GM19324 (cell line): ENCODE measurements around the gene NBEA.

Experiments used
- ATAC-seq: cut with Tn5 transposase; IDR thresholded peaks from one replicate; pipeline ENCODE4 v1.9.1; 2021; ENCODE audit warnings: mild to moderate bottlenecking, moderate library complexity; ENCODE audit not compliant: unreplicated experiment, low FRiP score

The NBEA gene

DNA sequence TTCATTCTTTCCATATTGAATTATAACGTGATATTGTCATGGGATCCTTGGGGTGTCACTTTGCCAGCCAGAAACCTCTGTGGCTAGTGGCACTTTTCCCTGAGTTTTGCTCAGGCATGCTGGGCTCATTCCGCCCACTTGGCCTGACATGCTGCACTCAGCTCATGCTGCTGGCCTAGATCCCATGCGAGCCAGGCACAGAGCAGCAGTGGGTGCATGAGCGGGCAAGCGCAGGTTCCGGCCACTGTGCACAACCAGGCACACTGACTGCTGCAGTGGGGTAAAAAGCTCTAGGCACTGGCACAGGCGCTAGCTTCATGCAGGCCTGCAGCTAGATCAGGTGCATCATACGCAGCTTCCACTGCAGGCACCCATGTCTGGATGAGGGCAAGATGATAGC, 313.2 kb downstream of the NBEA start:
- ATAC-seq = no peak

DNA sequence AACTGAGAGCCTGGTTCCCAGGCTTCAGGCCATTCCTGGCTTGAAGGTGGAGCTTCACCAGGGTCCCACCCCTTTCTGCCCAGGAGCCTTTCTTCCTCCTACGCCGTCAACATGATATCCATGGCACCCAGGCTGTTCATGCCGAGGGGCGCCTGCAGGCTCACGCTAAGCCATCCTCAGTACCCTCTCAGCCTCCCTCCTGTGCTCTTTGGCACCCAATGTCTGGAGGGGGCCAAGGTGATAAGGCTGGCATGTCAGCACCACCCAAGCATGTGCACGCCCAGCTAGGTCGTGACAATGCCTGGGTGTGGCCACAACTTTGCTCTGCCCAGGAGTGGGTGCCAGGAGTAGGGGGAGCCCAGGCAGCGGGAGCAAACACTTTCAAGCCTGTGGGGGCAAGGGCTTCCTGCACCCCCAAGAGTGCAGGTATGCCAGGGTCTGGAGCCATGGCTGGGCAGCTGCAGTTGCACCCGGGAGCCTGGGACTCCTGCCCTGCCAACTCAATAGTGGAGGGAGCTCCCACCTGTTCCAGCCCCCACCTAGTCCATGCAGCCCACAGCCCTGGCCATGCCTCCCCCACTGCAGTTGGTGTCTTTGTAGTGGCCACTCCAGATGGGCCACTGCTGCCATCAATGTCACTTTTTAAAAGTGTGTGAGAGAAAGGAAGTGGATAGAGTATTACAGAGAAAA, 314.5 kb downstream of the NBEA start:
- no peak for ATAC-seq

GRCh38 chr13:35260316-35260715, 318.2 kb downstream of the NBEA start:
- no peak for ATAC-seq

GRCh38 chr13:35266412-35266811, 324.3 kb downstream of the NBEA start:
- no peak for ATAC-seq

GRCh38 chr13:35278917-35279316, 336.8 kb downstream of the NBEA start:
- ATAC-seq = no peak

DNA sequence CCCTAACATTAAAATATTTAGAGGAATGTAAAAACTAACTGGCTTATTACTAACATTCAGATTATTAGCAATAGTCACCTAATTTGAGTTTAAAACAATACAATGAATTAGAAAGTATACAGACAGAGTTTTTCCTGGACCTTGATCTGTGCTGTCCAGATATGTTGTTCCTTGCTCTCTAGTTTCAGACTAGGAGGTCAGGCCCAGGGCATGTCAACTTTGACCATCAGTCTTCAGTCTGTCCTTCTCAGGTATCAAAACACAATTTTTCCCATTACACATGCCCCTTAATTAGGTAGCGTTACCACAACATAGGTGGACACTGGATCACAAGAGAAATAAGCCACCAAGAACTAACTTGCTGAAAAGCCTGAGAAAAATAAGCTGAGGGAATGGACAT, 337.4 kb downstream of the NBEA start:
- no peak for ATAC-seq

GRCh38 chr13:35283856-35284255, 341.8 kb downstream of the NBEA start:
- no peak for ATAC-seq

- ATAC-seq = no peak
Measured at GRCh38 chr13:35285677-35286076, 343.6 kb downstream of the NBEA start.

DNA sequence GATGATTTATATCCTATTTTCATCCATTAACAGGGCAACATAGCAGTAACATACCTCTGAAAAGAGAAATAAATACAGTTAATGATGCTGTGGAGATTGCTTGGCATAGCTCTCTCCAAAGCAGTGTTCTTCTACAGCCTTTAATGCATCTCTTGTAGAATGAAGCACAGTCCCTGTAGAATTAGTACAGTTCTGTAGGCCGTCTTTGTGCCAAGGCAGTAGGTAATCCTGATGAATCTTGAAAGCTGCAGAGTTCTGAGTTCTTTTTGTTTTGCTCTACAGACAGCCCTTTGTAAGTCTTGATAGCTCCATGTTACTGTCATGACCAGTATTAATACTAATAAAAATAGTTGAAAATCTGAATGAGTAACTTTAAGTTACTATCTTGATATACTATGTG, 350.3 kb downstream of the NBEA start:
- no peak for ATAC-seq

DNA sequence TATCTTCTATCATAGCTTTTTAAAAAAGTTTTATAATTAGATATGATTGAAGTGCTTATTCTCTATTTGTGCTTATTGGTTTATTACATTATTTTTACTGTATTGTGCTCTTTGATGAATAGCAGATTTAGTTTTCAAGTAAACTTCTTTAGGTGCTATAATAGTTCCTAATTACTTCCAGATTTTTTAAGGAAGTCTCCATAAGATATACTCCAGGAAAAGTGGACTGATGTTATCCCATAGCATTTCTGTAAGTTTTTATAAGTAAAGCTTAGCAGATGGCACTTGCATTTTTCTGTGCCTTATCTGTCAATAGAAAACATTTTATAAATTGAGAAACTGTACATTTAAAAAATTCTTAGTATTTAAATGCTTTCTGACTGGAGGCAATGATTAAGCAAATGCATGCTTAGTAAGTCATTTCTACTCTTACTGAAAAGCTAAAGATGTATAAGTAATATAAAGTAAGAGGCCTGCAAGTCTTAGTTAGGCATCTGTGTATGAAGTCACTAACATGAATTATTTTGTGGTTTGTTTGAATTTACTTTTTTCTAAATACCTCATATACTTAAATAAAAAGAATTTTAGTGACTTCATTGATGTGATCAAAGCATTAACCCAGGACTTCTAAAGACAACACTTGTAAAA, 351.6 kb downstream of the NBEA start:
- no peak for ATAC-seq

- ATAC-seq = no peak
Measured at GRCh38 chr13:35309706-35310105, 367.6 kb downstream of the NBEA start.

GRCh38 chr13:35332134-35332533, 390.1 kb downstream of the NBEA start:
- no peak for ATAC-seq

- no peak for ATAC-seq
Measured at GRCh38 chr13:35333157-35333556, 391.1 kb downstream of the NBEA start.

GRCh38 chr13:35342440-35342839, 400.4 kb downstream of the NBEA start:
- no peak for ATAC-seq

DNA sequence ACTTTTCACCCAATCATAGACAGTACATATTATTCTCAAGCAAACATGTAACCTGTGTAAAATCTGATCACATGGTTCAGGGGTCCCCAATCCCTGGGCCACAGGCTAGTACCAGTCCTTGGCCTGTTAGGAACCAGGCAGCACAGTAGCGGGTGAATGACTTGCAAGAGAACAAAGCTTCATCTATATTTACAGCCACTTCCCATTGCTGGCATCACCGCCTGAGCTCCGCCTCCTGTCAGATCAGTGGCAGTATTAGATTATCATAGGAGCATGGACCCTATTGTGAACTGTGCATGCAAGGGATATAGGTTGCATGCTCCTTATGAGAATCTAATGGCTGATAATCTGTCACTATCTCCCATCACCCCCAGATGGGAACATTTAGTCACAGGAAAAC, 401.3 kb downstream of the NBEA start:
- ATAC-seq = no peak

- ATAC-seq = no peak
Measured at GRCh38 chr13:35345992-35346391, 403.9 kb downstream of the NBEA start.

DNA sequence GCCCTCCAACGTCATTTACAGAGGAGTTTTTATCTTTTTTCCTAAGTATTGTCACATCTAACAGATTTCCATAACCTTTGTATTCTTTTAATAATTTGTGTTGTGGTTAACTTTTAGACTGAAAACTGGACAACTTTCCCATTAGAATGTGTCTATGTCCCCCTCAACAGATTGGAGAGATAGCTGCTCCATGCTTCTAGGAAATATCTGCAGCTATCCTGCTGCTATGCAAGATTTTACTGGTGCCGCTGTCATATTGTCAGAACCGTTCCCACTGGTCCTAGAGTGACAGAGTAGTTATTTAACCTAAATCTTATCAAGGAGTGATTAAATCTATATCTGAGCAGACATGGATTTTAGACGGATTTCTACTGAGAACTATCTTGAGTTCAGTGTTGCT, 404.4 kb downstream of the NBEA start:
- no peak for ATAC-seq

DNA sequence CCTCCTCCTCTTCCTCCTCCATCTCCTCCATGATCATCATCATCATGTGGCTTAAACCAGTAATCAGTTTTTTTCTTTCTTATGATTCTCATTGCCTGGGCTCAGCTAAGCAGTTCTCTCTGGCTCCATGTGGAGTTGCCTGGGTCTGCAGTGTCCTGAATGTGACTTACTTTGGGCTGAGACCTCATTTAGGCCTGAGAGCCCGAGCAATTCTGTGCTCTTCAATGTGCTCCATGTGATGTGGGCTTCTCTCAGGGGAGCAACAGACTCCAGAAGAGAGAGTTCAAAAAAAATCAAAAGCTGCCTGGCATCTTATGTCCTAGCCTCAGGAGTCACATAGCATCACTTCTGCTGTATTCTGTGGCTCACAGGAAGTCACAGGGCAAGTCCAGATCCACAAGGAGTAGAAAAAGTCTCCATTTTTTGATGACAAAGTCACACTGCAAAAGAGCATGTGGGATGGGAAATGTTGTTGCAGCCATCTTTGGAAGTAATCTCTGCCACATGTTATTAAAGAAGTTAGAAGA, 405.7 kb downstream of the NBEA start:
- ATAC-seq = no peak

GRCh38 chr13:35349052-35349451, 407.0 kb downstream of the NBEA start:
- no peak for ATAC-seq

DNA sequence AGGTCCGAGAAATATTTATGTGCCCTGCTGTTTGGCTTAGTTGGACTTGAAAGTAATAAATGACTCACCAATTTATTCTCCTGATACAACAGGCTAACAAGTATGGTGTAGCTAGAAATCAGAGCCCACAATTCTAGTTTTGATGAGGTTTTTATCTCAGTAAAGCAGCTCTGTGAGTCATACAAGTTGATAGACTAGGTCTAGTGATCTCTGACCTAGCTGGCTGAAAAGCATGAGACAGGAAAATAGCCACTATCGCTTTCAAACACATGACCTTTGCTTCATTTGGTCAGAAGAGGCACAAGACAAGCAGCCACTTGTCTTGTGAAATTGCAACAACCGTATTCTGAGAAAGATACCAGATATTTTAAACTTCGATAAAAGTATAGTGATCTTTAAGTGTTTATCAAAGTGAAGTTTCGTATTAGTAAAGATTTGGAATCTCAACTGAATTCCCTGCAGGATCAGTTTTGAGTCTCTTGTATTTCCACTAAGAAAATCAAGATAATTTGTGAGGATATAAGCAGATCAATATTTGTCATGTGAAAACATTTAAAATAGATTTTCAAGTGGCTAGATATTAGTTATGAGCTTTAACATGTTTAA, 407.7 kb downstream of the NBEA start:
- peak; percentile 71 for ATAC-seq

- ATAC-seq = no peak
Measured at GRCh38 chr13:35354285-35354684, 412.2 kb downstream of the NBEA start.

GRCh38 chr13:35354882-35355281, 412.8 kb downstream of the NBEA start:
- ATAC-seq = no peak
